Endothelial cell of umbilical vein (primary cell): ENCODE measurements around the gene ULK1.

Experiments used
- CTCF ChIP-seq, 2 donors: IDR thresholded peaks; 1 replicate in 1 of 2; 2 replicates in 1 of 2; pipeline ENCODE4 v1.5.1; 2011; ENCODE audit warnings: low read length in 2 of 2, mild to moderate bottlenecking in 2 of 2, moderate library complexity in 2 of 2, control low read depth in 1 of 2, inconsistent platforms in 1 of 2, low read depth in 1 of 2; ENCODE audit not compliant: insufficient read depth in 1 of 2; ENCODE audit errors: extremely low read depth in 1 of 2
- EZH2 ChIP-seq: IDR thresholded peaks from 2 replicates; pipeline ENCODE4 v1.6.1; 2012; ENCODE audit warnings: borderline replicate concordance, low read depth, mild to moderate bottlenecking, moderate library complexity, low read length, inconsistent platforms; ENCODE audit not compliant: severe bottlenecking
- FOS ChIP-seq: IDR thresholded peaks from 2 replicates; pipeline ENCODE4 v1.6.1; 2011; ENCODE audit warnings: mild to moderate bottlenecking, low read length, moderate library complexity, borderline replicate concordance; ENCODE audit not compliant: insufficient read depth
- GATA2 ChIP-seq: IDR thresholded peaks from 2 replicates; pipeline ENCODE4 v1.7.0; 2011; ENCODE audit warnings: low read depth, mild to moderate bottlenecking, moderate library complexity, mixed read lengths, low read length; ENCODE audit not compliant: insufficient read length, insufficient read depth
- JUN ChIP-seq: IDR thresholded peaks from 2 replicates; pipeline ENCODE4 v1.6.1; 2011; ENCODE audit warnings: borderline replicate concordance, low read depth; ENCODE audit not compliant: insufficient read length, insufficient read depth
- MAX ChIP-seq: IDR thresholded peaks from 2 replicates; pipeline ENCODE4 v1.6.1; 2011; ENCODE audit not compliant: insufficient read depth, insufficient read length
- MYC ChIP-seq: IDR thresholded peaks from one replicate; pipeline ENCODE4 v1.6.1; 2011; ENCODE audit warnings: mild to moderate bottlenecking, low read depth, low read length
- POLR2A ChIP-seq: IDR thresholded peaks from 2 replicates; pipeline ENCODE4 v1.6.1; 2012; ENCODE audit warnings: low read depth, mild to moderate bottlenecking, control low read depth, low read length
- POLR2AphosphoS5 ChIP-seq: IDR thresholded peaks from 2 replicates; pipeline ENCODE4 v1.6.1; 2012; ENCODE audit warnings: low read depth, mild to moderate bottlenecking, control low read depth, low read length, moderate library complexity; ENCODE audit not compliant: insufficient read depth

- TF ChIP-seq MAX (no peak), MYC (no peak), CTCF (IDR thresholded peaks at IDR 0.05; ENCODE audit: extremely low read depth in 1 of 2, insufficient read depth in 1 of 2, low read depth in 1 of 2, low read length in 2 of 2) (no peak), EZH2 (no peak), POLR2A (no peak), FOS (no peak), POLR2AphosphoS5 (no peak), JUN (no peak), GATA2 (no peak)
Measured at GRCh38 chr12:131848753-131849152, 45.7 kb upstream of the ULK1 start.
